Body of pancreas (tissue), 4 donors: ENCODE measurements around the gene CRYBA4. TPM values are rescaled to one million over a fixed set of nuclear protein-coding genes. Genes with fewer than 3 reads are reported as not detected.

Experiments
- ATAC-seq: fragments of 150-250 bp; one replicate; pipeline ENCODE4 v1.9.1; 2016
- DNase-seq, 4 donors: peaks; one replicate each; pipeline ENCODE4 v3.0.0-alpha.2; 2019
- H3K27ac ChIP-seq, 4 donors: fragments of 200-600 bp; sonication (generic); 1 replicate in 3 of 4; 2 replicates in 1 of 4; pipeline versions ENCODE4 v1.5.1 to v1.6.1; 2016 to 2019; ENCODE audit warnings: mild to moderate bottlenecking in 1 of 4, mixed read lengths in 1 of 4, moderate library complexity in 1 of 4
- H3K27me3 ChIP-seq, 2 donors: fragments of 200-600 bp; sonication (generic); one replicate each; pipeline ENCODE4 v1.6.0; 2016; ENCODE audit warnings: mild to moderate bottlenecking in 1 of 2
- H3K36me3 ChIP-seq, 2 donors: fragments of 200-600 bp; sonication (generic); replicated peaks in 1 of 2; 2 replicates each; pipeline ENCODE4 v1.5.1; 2016; ENCODE audit warnings: low read depth in 2 of 2; ENCODE audit not compliant: insufficient read depth in 1 of 2
- H3K4me1 ChIP-seq: fragments of 200-600 bp; sonication (generic); one replicate; pipeline ENCODE4 v1.6.0; 2016
- H3K4me3 ChIP-seq, 2 donors: fragments of 200-600 bp; sonication (generic); 1 replicate in 1 of 2; 2 replicates in 1 of 2; pipeline ENCODE4 v1.5.1; 2016 to 2019
- H3K9me3 ChIP-seq, 3 donors: fragments of 200-600 bp; sonication (generic); 1 replicate in 2 of 3; 2 replicates in 1 of 3; pipeline ENCODE4 v1.5.1; 2016
- CTCF ChIP-seq, 7 experiments: fragments of 450-650 bp in 4 of 7; fragments of 200-600 bp in 3 of 7; sonication (generic) in 3 of 7; IDR thresholded peaks; one replicate each; pipeline ENCODE4 v1.5.1; 2016 to 2019; ENCODE audit warnings: antibody characterized with exemption in 7 of 7
- POLR2A ChIP-seq, 3 donors: fragments of 450-650 bp; IDR thresholded peaks; one replicate each; pipeline ENCODE4 v1.6.1; 2016; ENCODE audit warnings: antibody characterized with exemption in 3 of 3, mild to moderate bottlenecking in 2 of 3
- WGBS, 2 donors: methylation state at CpG; one replicate each; pipeline ENCODE4 v1.1.5; 2017; 5-methylcytosine and 5-hydroxymethylcytosine counted together
- intact Hi-C: fragments of 100-400 bp; cut with DNase I; formaldehyde crosslinking; loops from one replicate; pipeline ENCODE4 v1.15.1; 2023
- total RNA-seq, 2 donors: library from RNA; depleted of rRNA; stranded (reverse); fragments of >200 nt; gene quantifications; one replicate each; pipeline ENCODE4 v1.1.0, GENCODE V29; 2016

The CRYBA4 gene
- total RNA-seq, 2 donors from 2014 or later: not detected

- Histone ChIP-seq H3K27me3 (no peaks in the 10 kb centered on the region), H3K4me3 (no peak overlapping the region), H3K27ac (no peak overlapping the region), H3K9me3 (no peaks in the 10 kb centered on the region), H3K4me1 (no peaks in the 10 kb centered on the region), H3K36me3 (no peaks in the 10 kb centered on the region)
- DNase-seq (no peak), ATAC-seq (no peak)
- no peak for TF ChIP-seq POLR2A (IDR thresholded peaks at IDR 0.05)
- TF ChIP-seq CTCF (IDR thresholded peaks at IDR 0.05): no peak
- intact Hi-C loops: no loop called here
- 28 to 43% methylated on average over 8 of the region's 8 CpGs for WGBS, 2 donors
Measured at GRCh38 chr22:26632422-26633155, 10.8 kb downstream of the CRYBA4 start.

GRCh38 chr22:26634189-26634588, 12.4 kb downstream of the CRYBA4 start:
- Histone ChIP-seq H3K4me1 (no peaks in the 10 kb centered on the region), H3K27me3 (no peaks in the 10 kb centered on the region), H3K4me3 (no peak overlapping the region), H3K9me3 (no peaks in the 10 kb centered on the region), H3K36me3 (no peaks in the 10 kb centered on the region), H3K27ac (no peak overlapping the region)
- TF ChIP-seq CTCF (IDR thresholded peaks at IDR 0.05) (no peak), POLR2A (IDR thresholded peaks at IDR 0.05) (no peak)
- ATAC-seq (no peak), DNase-seq (no peak)
- WGBS, 2 donors: 90 to 91% methylated on average over 3 of the region's 3 CpGs
- intact Hi-C loops: no loop called here

- TF ChIP-seq CTCF (IDR thresholded peaks at IDR 0.05): no peak
- TF ChIP-seq POLR2A (IDR thresholded peaks at IDR 0.05): no peak
- 67 to 80% methylated on average over 2 of the region's 2 CpGs for WGBS, 2 donors
- H3K4me1 ChIP-seq: no peaks in the 10 kb centered on the region
- no peaks in the 10 kb centered on the region for H3K9me3 ChIP-seq
- no peak overlapping the region for H3K4me3 ChIP-seq
- no peak for DNase-seq
- H3K36me3 ChIP-seq: no peaks in the 10 kb centered on the region
- ATAC-seq: no peak
- no peaks in the 10 kb centered on the region for H3K27me3 ChIP-seq
- H3K27ac ChIP-seq: no peak overlapping the region
- intact Hi-C loops: no loop called here
Measured at GRCh38 chr22:26635117-26635516, 13.4 kb downstream of the CRYBA4 start.

- no peak overlapping the region for H3K4me3 ChIP-seq
- H3K4me1 ChIP-seq: no peaks in the 10 kb centered on the region
- ATAC-seq: no peak
- no peak for DNase-seq
- WGBS, 2 donors: 19 to 43% methylated on average over 1 of the region's 1 CpG
- no peaks in the 10 kb centered on the region for H3K27me3 ChIP-seq
- intact Hi-C loops: no loop called here
- H3K36me3 ChIP-seq: no peaks in the 10 kb centered on the region
- H3K27ac ChIP-seq: no peak overlapping the region
- TF ChIP-seq POLR2A (IDR thresholded peaks at IDR 0.05): no peak
- no peak for TF ChIP-seq CTCF (IDR thresholded peaks at IDR 0.05)
- no peaks in the 10 kb centered on the region for H3K9me3 ChIP-seq
Measured at GRCh38 chr22:26636296-26636695, 14.5 kb downstream of the CRYBA4 start.
